Body of pancreas (tissue), 4 donors: ENCODE measurements around the gene GCNT3.

Experiments
- CTCF ChIP-seq, 7 experiments: fragments of 450-650 bp in 4 of 7; fragments of 200-600 bp in 3 of 7; sonication (generic) in 3 of 7; IDR thresholded peaks; one replicate each; pipeline ENCODE4 v1.5.1; 2016 to 2019; ENCODE audit warnings: antibody characterized with exemption in 7 of 7
- POLR2A ChIP-seq, 3 donors: fragments of 450-650 bp; IDR thresholded peaks; one replicate each; pipeline ENCODE4 v1.6.1; 2016; ENCODE audit warnings: antibody characterized with exemption in 3 of 3, mild to moderate bottlenecking in 2 of 3

- TF ChIP-seq CTCF (IDR thresholded peaks at IDR 0.05) (no peak), POLR2A (IDR thresholded peaks at IDR 0.05) (no peak)
Observed at GRCh38 chr15:59590027-59590426, 21.6 kb upstream of the GCNT3 start.
